HEK293T (cell line): Measurements from ENCODE around the gene ZNF697.

Experiments
- ARNT ChIP-seq: fragments of 450-650 bp; IDR thresholded peaks from 2 replicates; pipeline ENCODE4 v1.6.1; 2017; ENCODE audit warnings: mild to moderate bottlenecking
- BHLHE40 ChIP-seq: fragments of 450-650 bp; IDR thresholded peaks from 2 replicates; pipeline ENCODE4 v1.6.1; 2016; ENCODE audit warnings: mild to moderate bottlenecking, moderate library complexity, borderline replicate concordance
- FOXA1 ChIP-seq: fragments of 450-650 bp; IDR thresholded peaks from 2 replicates; pipeline ENCODE4 v1.6.1; 2016; ENCODE audit warnings: mild to moderate bottlenecking
- FOXK2 ChIP-seq: fragments of 450-650 bp; IDR thresholded peaks from 2 replicates; pipeline ENCODE4 v1.6.1; 2016; ENCODE audit warnings: mild to moderate bottlenecking
- FOXM1 ChIP-seq: fragments of 450-650 bp; IDR thresholded peaks from 2 replicates; pipeline ENCODE4 v1.6.1; 2017; ENCODE audit warnings: mild to moderate bottlenecking, borderline replicate concordance
- L3MBTL2 ChIP-seq: fragments of 450-650 bp; conservative IDR thresholded peaks from 2 replicates; pipeline ENCODE4 v1.6.1; 2016; ENCODE audit warnings: mild to moderate bottlenecking
- LEF1 ChIP-seq: fragments of 450-650 bp; IDR thresholded peaks from 2 replicates; pipeline ENCODE4 v1.6.1; 2017; ENCODE audit warnings: mild to moderate bottlenecking, borderline replicate concordance
- NFRKB ChIP-seq: fragments of 450-650 bp; IDR thresholded peaks from 2 replicates; pipeline ENCODE4 v1.6.1; 2016; ENCODE audit warnings: mild to moderate bottlenecking, moderate library complexity
- SP1 ChIP-seq: fragments of 450-650 bp; IDR thresholded peaks from 2 replicates; pipeline ENCODE4 v1.6.1; 2017
- SUZ12 ChIP-seq: fragments of 450-650 bp; IDR thresholded peaks from 2 replicates; pipeline ENCODE4 v1.6.1; 2016; ENCODE audit warnings: mild to moderate bottlenecking

DNA sequence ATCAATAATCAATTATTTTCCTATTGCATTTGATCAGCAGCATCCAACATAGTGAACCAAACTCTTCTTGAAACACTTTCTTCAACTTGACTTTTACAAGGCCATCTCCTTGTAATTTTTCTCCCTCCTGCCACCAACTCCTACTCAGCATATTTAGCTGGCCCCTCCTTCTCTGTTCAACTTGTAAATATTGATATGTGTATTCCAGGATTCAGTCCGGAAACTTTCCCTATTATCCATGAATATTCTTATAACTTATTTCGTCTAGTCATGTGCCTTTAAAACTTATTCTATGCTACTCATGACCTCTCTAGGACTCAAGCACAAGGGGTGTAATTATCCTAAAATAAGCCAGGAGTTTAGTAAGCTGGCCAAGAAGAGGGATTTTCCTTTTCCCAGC lies 52.9 kb downstream of the ZNF697 start:
- TF ChIP-seq FOXA1: no peak
- no peak for TF ChIP-seq SP1
- no peak for TF ChIP-seq ARNT
- TF ChIP-seq BHLHE40: no peak
- no peak for TF ChIP-seq FOXK2
- no peak for TF ChIP-seq LEF1
- TF ChIP-seq L3MBTL2: no peak
- TF ChIP-seq FOXM1: no peak
- TF ChIP-seq SUZ12: no peak
- no peak for TF ChIP-seq NFRKB
